Breast epithelium (tissue), 3 donors: Measurements from ENCODE around the gene PTGER3.

Source experiments
- POLR2A ChIP-seq: fragments of 450-650 bp; IDR thresholded peaks from one replicate; pipeline ENCODE4 v1.6.1; 2016; ENCODE audit warnings: antibody characterized with exemption, mild to moderate bottlenecking, moderate library complexity
- POLR2AphosphoS5 ChIP-seq, 3 donors: sonication (generic); formaldehyde crosslinking; IDR thresholded peaks; one replicate each; pipeline ENCODE4 v1.6.1; 2017; ENCODE audit warnings: antibody characterized with exemption in 3 of 3
- TF ChIP-seq, protein P1 (sequence below), 3 donors: fragments of 450-650 bp; IDR thresholded peaks; one replicate each; pipeline ENCODE4 v1.5.1; 2016 to 2017; ENCODE audit warnings: antibody characterized with exemption in 3 of 3, mild to moderate bottlenecking in 3 of 3, moderate library complexity in 3 of 3

GRCh38 chr1:70961374-70961975 is 86.1 kb downstream of the PTGER3 start:
- TF ChIP-seq POLR2A: no peak
- TF ChIP-seq, protein P1, sequence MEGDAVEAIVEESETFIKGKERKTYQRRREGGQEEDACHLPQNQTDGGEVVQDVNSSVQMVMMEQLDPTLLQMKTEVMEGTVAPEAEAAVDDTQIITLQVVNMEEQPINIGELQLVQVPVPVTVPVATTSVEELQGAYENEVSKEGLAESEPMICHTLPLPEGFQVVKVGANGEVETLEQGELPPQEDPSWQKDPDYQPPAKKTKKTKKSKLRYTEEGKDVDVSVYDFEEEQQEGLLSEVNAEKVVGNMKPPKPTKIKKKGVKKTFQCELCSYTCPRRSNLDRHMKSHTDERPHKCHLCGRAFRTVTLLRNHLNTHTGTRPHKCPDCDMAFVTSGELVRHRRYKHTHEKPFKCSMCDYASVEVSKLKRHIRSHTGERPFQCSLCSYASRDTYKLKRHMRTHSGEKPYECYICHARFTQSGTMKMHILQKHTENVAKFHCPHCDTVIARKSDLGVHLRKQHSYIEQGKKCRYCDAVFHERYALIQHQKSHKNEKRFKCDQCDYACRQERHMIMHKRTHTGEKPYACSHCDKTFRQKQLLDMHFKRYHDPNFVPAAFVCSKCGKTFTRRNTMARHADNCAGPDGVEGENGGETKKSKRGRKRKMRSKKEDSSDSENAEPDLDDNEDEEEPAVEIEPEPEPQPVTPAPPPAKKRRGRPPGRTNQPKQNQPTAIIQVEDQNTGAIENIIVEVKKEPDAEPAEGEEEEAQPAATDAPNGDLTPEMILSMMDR (IDR thresholded peaks at IDR 0.05): no peak
- TF ChIP-seq POLR2AphosphoS5 (IDR thresholded peaks at IDR 0.05): no peak
